T47D (cell line): ENCODE data around the gene ZBTB7A.

Experiments used
- DNase-seq, 2 experiments: peaks; one replicate each; pipeline versions ENCODE4 v3.0.0 to v3.0.0-alpha.2; 2011 to 2012; ENCODE audit warnings: low read depth in 1 of 2, low spot score in 1 of 2
- JUND ChIP-seq: IDR thresholded peaks from 2 replicates; pipeline ENCODE4 v1.6.1; 2012; ENCODE audit warnings: low read depth
- in situ Hi-C: cut with HindIII; loops from 2 replicates; pipeline ENCODE4 v1.10.0; 2016; ENCODE audit warnings: low sequenced_read_pairs, low pct_unique_long_range_greater_than_20kb

Gene ZBTB7A

GRCh38 chr19:4071610-4072009 lies 4.9 kb upstream of the ZBTB7A start:
- TF ChIP-seq JUND = no peak
- DNase-seq = no peak
- in situ Hi-C loops = no loop called here

GRCh38 chr19:4069331-4069959 lies 2.7 kb upstream of the ZBTB7A start:
- TF ChIP-seq JUND = no peak
- DNase-seq = no peak
- in situ Hi-C loops = no loop called here

GRCh38 chr19:4068047-4068966 lies 1.6 kb upstream of the ZBTB7A start:
- TF ChIP-seq JUND = no peak
- no peak for DNase-seq
- in situ Hi-C loops = no loop called here

GRCh38 chr19:4067396-4068046 lies 822 bp upstream of the ZBTB7A start:
- DNase-seq = peak in 1 of 2 experiments; percentile 47
- no peak for TF ChIP-seq JUND
- in situ Hi-C loops = no loop called here

GRCh38 chr19:4066176-4066606 lies 508 bp downstream of the ZBTB7A start:
- no peak for TF ChIP-seq JUND

GRCh38 chr19:4065430-4066175 lies 1.1 kb downstream of the ZBTB7A start:
- in situ Hi-C loops = no loop called here
- peak; percentile 92 to 95 for DNase-seq
- TF ChIP-seq JUND = no peak

More at GRCh38 chr19:4066176-4066606, 508 bp downstream of the ZBTB7A start:
- in situ Hi-C loops = no loop called here
- no peak for DNase-seq

GRCh38 chr19:4064496-4065260 lies 2.0 kb downstream of the ZBTB7A start:
- in situ Hi-C loops = no loop called here
- no peak for DNase-seq
- no peak for TF ChIP-seq JUND

GRCh38 chr19:4064149-4064495 lies 2.6 kb downstream of the ZBTB7A start:
- in situ Hi-C loops = no loop called here
- DNase-seq = peak in 1 of 2 experiments; percentile 60
- TF ChIP-seq JUND = no peak

- in situ Hi-C loops = no loop called here
- peak in 1 of 2 experiments; percentile 54 for DNase-seq
- no peak for TF ChIP-seq JUND
These were observed 3.1 kb downstream of the ZBTB7A start for GRCh38 chr19:4063369-4064148.

GRCh38 chr19:4062419-4063368 lies 4.0 kb downstream of the ZBTB7A start:
- TF ChIP-seq JUND = no peak
- in situ Hi-C loops = no loop called here
- DNase-seq = peak in 1 of 2 experiments; percentile 49
